ENCODE data around the gene TBC1D14. TPM values are rescaled to one million over a fixed set of nuclear protein-coding genes. Genes with fewer than 3 reads are reported as not detected.
"Not testable (repeated sequence)": the region's sequence is repeated elsewhere in the genome, so short reads cannot be mapped to it uniquely, and the experiment has no call there.

The TBC1D14 gene
- total and polyA plus RNA-seq, 5 donors, result 20.1 to 44.8 (median 41.3) TPM

- DNase-seq (no peak), ATAC-seq (no peak)
- Histone ChIP-seq H3K27ac (ENCODE audit: low read length) (no peak overlapping the region), H3K27me3 (ENCODE audit: control insufficient read depth, insufficient read depth) (no peaks in the 10 kb centered on the region), H3K9me3 (ENCODE audit: control insufficient read depth, low read length) (no peaks in the 10 kb centered on the region), H3K4me1 (ENCODE audit: control insufficient read depth, insufficient read depth, low read length) (no peaks in the 10 kb centered on the region), H3K4me3 (ENCODE audit: low read length) (no peak overlapping the region)
- 86% methylated on average over 12 of the region's 12 CpGs for WGBS
- intact Hi-C loops (cut with DNase I), result loop anchor here in 3 of 4 donors (10.0 kb wide), 3 partner anchors 103 to 353 kb away; partner anchors contain the start of gene TBC1D14 (in 1 of the 3)
These were observed 167.7 kb downstream of the TBC1D14 start for GRCh38 chr4:7077371-7077770.

GRCh38 chr4:7078025-7078424 lies 168.4 kb downstream of the TBC1D14 start:
- Histone ChIP-seq H3K4me1 (ENCODE audit: control insufficient read depth, insufficient read depth, low read length) (no peaks in the 10 kb centered on the region), H3K27ac (ENCODE audit: low read length) (no peak overlapping the region), H3K27me3 (ENCODE audit: control insufficient read depth, insufficient read depth) (no peaks in the 10 kb centered on the region), H3K9me3 (ENCODE audit: control insufficient read depth, low read length) (no peaks in the 10 kb centered on the region), H3K4me3 (ENCODE audit: low read length) (no peak overlapping the region)
- 84% methylated on average over 5 of the region's 5 CpGs for WGBS
- intact Hi-C loops (cut with DNase I), result loop anchor here in 3 of 4 donors (10.0 kb wide), 3 partner anchors 103 to 353 kb away; partner anchors contain the start of gene TBC1D14 (in 1 of the 3)
- ATAC-seq, result no peak
- DNase-seq, result no peak

GRCh38 chr4:7079483-7079882 lies 169.9 kb downstream of the TBC1D14 start:
- not testable (repeated sequence) for ATAC-seq

GRCh38 chr4:7079909-7080308 lies 170.3 kb downstream of the TBC1D14 start:
- not testable (repeated sequence) for H3K27me3 ChIP-seq (ENCODE audit: control insufficient read depth, insufficient read depth); DNase-seq; ATAC-seq; H3K4me1 ChIP-seq (ENCODE audit: control insufficient read depth, insufficient read depth, low read length); H3K27ac ChIP-seq (ENCODE audit: low read length); H3K9me3 ChIP-seq (ENCODE audit: control insufficient read depth, low read length); H3K4me3 ChIP-seq (ENCODE audit: low read length)
- WGBS, result 82% methylated on average over 2 of the region's 2 CpGs
- intact Hi-C loops (cut with DNase I), result loop anchor here in 3 of 4 donors (10.0 kb wide), 3 partner anchors 105 to 355 kb away; partner anchors contain the start of gene TBC1D14 (in 1 of the 3)

More at GRCh38 chr4:7079483-7079882, 169.9 kb downstream of the TBC1D14 start:
- H3K4me1 ChIP-seq (ENCODE audit: control insufficient read depth, insufficient read depth, low read length); H3K4me3 ChIP-seq (ENCODE audit: low read length); H3K9me3 ChIP-seq (ENCODE audit: control insufficient read depth, low read length); H3K27ac ChIP-seq (ENCODE audit: low read length); H3K27me3 ChIP-seq (ENCODE audit: control insufficient read depth, insufficient read depth); DNase-seq: not testable (repeated sequence)
- intact Hi-C loops (cut with DNase I), result loop anchor here in 3 of 4 donors (10.0 kb wide), 3 partner anchors 105 to 355 kb away; partner anchors contain the start of gene TBC1D14 (in 1 of the 3)

Other genes starting within 250 kb of the TBC1D14 start
- 1 to 10 TPM in 1 of 4 donors, not detected in 3; 1.5 TPM for gene S100P, start 215.9 kb upstream of the TBC1D14 start, total RNA-seq
- 0.16 TPM for gene S100P, start 215.9 kb upstream of the TBC1D14 start, polyA plus RNA-seq
- 10 to 100 TPM; 51.9 to 58.6 (median 54.1) TPM for gene MRFAP1L1, start 200.0 kb upstream of the TBC1D14 start, total RNA-seq
- gene MRFAP1L1, start 200.0 kb upstream of the TBC1D14 start, polyA plus RNA-seq, result 73.4 TPM
- 1 to 10 TPM; 7.5 to 9.1 (median 8.4) TPM for gene BLOC1S4, start 193.7 kb upstream of the TBC1D14 start, total RNA-seq
- gene BLOC1S4, start 193.7 kb upstream of the TBC1D14 start, polyA plus RNA-seq, result 7.0 TPM
- gene KIAA0232, start 127.1 kb upstream of the TBC1D14 start, total RNA-seq, result 10 to 100 TPM; 64.2 to 67.0 (median 66.6) TPM
- 21.8 TPM for gene KIAA0232, start 127.1 kb upstream of the TBC1D14 start, polyA plus RNA-seq
- gene TADA2B, start 133.5 kb downstream of the TBC1D14 start, total RNA-seq, result 10 to 100 TPM; 29.4 to 35.6 (median 31.7) TPM
- gene TADA2B, start 133.5 kb downstream of the TBC1D14 start, polyA plus RNA-seq, result 19.7 TPM
- 10 to 100 TPM; 28.2 to 36.8 (median 32.5) TPM for gene GRPEL1, start 158.2 kb downstream of the TBC1D14 start, total RNA-seq
- 30.9 TPM for gene GRPEL1, start 158.2 kb downstream of the TBC1D14 start, polyA plus RNA-seq

Data from right cardiac atrium (tissue), 5 donors.